ENCODE results near the gene PPAN. TPM values are rescaled to one million over a fixed set of nuclear protein-coding genes. Genes with fewer than 3 reads are reported as not detected.

Gene PPAN
- total RNA-seq, 1 donor from 2014 or later = 53.2 TPM

- TF ChIP-seq, protein P1, sequence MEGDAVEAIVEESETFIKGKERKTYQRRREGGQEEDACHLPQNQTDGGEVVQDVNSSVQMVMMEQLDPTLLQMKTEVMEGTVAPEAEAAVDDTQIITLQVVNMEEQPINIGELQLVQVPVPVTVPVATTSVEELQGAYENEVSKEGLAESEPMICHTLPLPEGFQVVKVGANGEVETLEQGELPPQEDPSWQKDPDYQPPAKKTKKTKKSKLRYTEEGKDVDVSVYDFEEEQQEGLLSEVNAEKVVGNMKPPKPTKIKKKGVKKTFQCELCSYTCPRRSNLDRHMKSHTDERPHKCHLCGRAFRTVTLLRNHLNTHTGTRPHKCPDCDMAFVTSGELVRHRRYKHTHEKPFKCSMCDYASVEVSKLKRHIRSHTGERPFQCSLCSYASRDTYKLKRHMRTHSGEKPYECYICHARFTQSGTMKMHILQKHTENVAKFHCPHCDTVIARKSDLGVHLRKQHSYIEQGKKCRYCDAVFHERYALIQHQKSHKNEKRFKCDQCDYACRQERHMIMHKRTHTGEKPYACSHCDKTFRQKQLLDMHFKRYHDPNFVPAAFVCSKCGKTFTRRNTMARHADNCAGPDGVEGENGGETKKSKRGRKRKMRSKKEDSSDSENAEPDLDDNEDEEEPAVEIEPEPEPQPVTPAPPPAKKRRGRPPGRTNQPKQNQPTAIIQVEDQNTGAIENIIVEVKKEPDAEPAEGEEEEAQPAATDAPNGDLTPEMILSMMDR (IDR thresholded peaks at IDR 0.05; ENCODE audit: unreplicated experiment) = no peak
- no peak overlapping the region for H3K27ac Mint-ChIP-seq
- no peak overlapping the region for H3K4me3 Mint-ChIP-seq
- H3K36me3 Mint-ChIP-seq = peaks cover 9% of the 10 kb centered on the region
- no peak for DNase-seq (ENCODE audit: low spot score in 2 of 2, unreplicated experiment in 2 of 2)
- H3K27me3 Mint-ChIP-seq (ENCODE audit: low read depth) = no peaks in the 10 kb centered on the region
- peaks cover 4% of the 10 kb centered on the region for H3K9me3 Mint-ChIP-seq
- no peaks in the 10 kb centered on the region for H3K4me1 Mint-ChIP-seq
Observed at GRCh38 chr19:10126213-10126639, 20.1 kb downstream of the PPAN start.

DNA sequence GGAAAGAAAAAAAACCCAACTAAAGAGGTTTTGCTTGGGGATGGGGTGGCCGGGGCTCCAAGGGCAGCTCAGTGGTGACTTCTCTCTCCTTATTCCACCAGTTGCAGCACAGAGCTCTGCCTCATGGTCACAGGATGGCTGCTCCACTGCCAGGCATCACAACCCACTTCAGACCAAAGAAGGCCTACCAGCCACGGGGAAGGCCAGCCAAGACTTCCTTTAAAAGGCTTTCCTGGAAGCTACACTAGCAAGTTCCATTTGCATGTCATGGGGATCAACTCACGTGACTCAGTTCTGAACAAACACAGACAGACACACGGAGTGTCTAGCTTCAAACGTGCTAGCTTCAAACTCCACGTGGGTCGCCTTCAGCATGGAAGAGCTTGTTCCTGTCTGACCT, 26.7 kb downstream of the PPAN start:
- TF ChIP-seq, protein P1 (IDR thresholded peaks at IDR 0.05; ENCODE audit: unreplicated experiment) = no peak
- Mint-ChIP-seq H3K9me3 (no peaks in the 10 kb centered on the region), H3K27me3 (ENCODE audit: low read depth) (no peaks in the 10 kb centered on the region), H3K4me1 (no peaks in the 10 kb centered on the region), H3K4me3 (no peak overlapping the region), H3K27ac (no peak overlapping the region), H3K36me3 (peaks cover 13% of the 10 kb centered on the region)
- DNase-seq (ENCODE audit: low spot score in 2 of 2, unreplicated experiment in 2 of 2) = no peak

GRCh38 chr19:10133596-10133995, 27.4 kb downstream of the PPAN start:
- TF ChIP-seq, protein P1 (IDR thresholded peaks at IDR 0.05; ENCODE audit: unreplicated experiment) = no peak
- H3K27me3 Mint-ChIP-seq (ENCODE audit: low read depth) = no peaks in the 10 kb centered on the region
- no peak overlapping the region for H3K27ac Mint-ChIP-seq
- peaks cover 13% of the 10 kb centered on the region for H3K36me3 Mint-ChIP-seq
- H3K9me3 Mint-ChIP-seq = no peaks in the 10 kb centered on the region
- no peak for DNase-seq (ENCODE audit: low spot score in 2 of 2, unreplicated experiment in 2 of 2)
- no peaks in the 10 kb centered on the region for H3K4me1 Mint-ChIP-seq
- H3K4me3 Mint-ChIP-seq = no peak overlapping the region

DNA sequence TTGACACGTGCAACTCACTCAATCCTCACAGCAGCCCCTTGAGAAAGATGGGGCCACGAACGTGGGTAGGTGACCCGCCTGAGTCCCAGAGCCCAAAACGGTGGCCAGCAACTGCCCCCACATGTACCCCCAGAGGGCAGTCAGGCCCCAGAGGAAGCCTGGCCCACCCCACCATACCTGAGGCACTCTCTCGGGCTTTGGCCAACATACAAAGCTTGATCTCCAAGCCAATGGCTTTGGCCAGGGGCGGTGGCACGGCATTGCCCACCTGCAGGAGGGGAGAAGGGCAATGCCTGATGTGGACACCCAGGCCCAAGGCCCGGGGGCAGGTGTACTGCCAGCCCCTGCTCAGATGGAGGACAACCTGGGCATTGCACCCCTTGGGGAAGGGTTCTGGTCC, 27.9 kb downstream of the PPAN start:
- Mint-ChIP-seq H3K4me1 (no peaks in the 10 kb centered on the region), H3K9me3 (no peaks in the 10 kb centered on the region), H3K27me3 (ENCODE audit: low read depth) (no peaks in the 10 kb centered on the region), H3K27ac (no peak overlapping the region), H3K36me3 (peaks cover 13% of the 10 kb centered on the region), H3K4me3 (no peak overlapping the region)
- no peak for DNase-seq (ENCODE audit: low spot score in 2 of 2, unreplicated experiment in 2 of 2)
- TF ChIP-seq, protein P1 (IDR thresholded peaks at IDR 0.05; ENCODE audit: unreplicated experiment) = no peak

- peaks cover 10% of the 10 kb centered on the region for H3K36me3 Mint-ChIP-seq
- H3K4me1 Mint-ChIP-seq = no peaks in the 10 kb centered on the region
- H3K27ac Mint-ChIP-seq = no peak overlapping the region
- TF ChIP-seq, protein P1 (IDR thresholded peaks at IDR 0.05; ENCODE audit: unreplicated experiment) = no peak
- no peaks in the 10 kb centered on the region for H3K9me3 Mint-ChIP-seq
- DNase-seq (ENCODE audit: low spot score in 2 of 2, unreplicated experiment in 2 of 2) = no peak
- H3K27me3 Mint-ChIP-seq (ENCODE audit: low read depth) = no peaks in the 10 kb centered on the region
- no peak overlapping the region for H3K4me3 Mint-ChIP-seq
Observed at GRCh38 chr19:10135551-10136334, 29.6 kb downstream of the PPAN start.
